Measurements from ENCODE around the gene NUBP2.

NUBP2 gene

DNA sequence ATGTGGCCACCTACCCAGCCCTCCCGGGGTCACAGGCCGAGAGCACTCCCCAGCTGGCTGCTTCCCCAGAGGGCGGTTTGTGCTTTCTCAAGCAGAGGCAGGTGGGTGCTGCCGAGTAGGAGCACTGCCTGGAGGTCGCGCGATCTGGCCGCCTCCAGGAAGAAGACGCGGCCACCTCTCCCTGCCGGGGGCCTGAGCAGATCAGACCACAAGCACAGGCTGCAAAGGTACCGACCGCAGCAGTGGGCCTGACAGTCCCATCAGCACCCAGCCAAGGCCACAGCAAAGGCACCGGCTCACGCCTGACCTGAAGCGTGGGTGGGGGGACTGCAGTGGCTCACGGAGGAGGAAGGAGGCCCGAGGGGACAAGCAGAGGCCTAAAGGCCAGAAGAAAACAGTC lies 25.9 kb downstream of the NUBP2 start:
- H3K4me1 ChIP-seq (ENCODE audit: control insufficient read depth in 1 of 2, insufficient read depth in 2 of 2, low read length in 2 of 2), result peaks cover 0 to 5% of the 10 kb centered on the region in 2 donors
- no peak overlapping the region for H3K27ac ChIP-seq (ENCODE audit: low read depth, low read length)
- no peak overlapping the region for H3K9ac ChIP-seq (ENCODE audit: low read depth in 1 of 2, low read length in 2 of 2)
- H3K27me3 ChIP-seq (ENCODE audit: control insufficient read depth in 1 of 2, insufficient read depth in 2 of 2, low read length in 2 of 2), result no peaks in the 10 kb centered on the region
- no peak overlapping the region for H3K4me3 ChIP-seq (ENCODE audit: low read depth in 1 of 2, low read length in 2 of 2)
- peaks cover 10 to 33% of the 10 kb centered on the region in 2 donors for H3K36me3 ChIP-seq (ENCODE audit: control insufficient read depth in 1 of 2, insufficient read depth in 2 of 2, low read length in 2 of 2)
- no peaks in the 10 kb centered on the region for H3K9me3 ChIP-seq (ENCODE audit: control insufficient read depth in 1 of 2, low read length in 2 of 2)

DNA sequence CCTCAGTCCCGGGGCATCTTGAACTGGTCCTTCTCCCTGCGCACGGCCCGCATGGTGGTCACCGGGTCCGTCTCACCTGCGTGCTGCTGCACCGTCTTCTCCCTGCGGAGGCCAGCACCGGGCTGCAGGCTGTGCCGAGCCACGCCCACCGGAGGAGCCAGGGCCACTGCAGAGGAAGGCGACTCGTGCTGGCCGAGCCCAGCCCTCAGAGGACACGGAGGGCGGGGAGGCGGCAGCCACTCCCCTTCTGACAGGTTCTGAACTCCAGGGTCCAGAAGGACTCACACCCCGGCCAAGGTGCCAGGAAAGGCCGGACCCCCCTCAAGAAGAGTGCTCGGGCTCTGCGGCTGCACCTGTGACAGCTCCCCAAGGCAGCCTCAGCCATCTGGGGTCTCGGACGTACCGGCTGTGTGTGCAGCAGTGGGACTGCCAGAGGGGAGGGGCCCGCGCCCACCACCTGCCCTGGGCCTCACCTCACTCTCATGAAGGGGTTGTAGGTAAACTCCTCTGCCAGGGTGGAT lies 26.6 kb downstream of the NUBP2 start:
- H3K27me3 ChIP-seq (ENCODE audit: control insufficient read depth in 1 of 2, insufficient read depth in 2 of 2, low read length in 2 of 2), result no peaks in the 10 kb centered on the region
- no peaks in the 10 kb centered on the region for H3K9me3 ChIP-seq (ENCODE audit: control insufficient read depth in 1 of 2, low read length in 2 of 2)
- H3K4me3 ChIP-seq (ENCODE audit: low read depth in 1 of 2, low read length in 2 of 2), result no peak overlapping the region
- H3K36me3 ChIP-seq (ENCODE audit: control insufficient read depth in 1 of 2, insufficient read depth in 2 of 2, low read length in 2 of 2), result peaks cover 10 to 35% of the 10 kb centered on the region in 2 donors
- peaks cover 0 to 5% of the 10 kb centered on the region in 2 donors for H3K4me1 ChIP-seq (ENCODE audit: control insufficient read depth in 1 of 2, insufficient read depth in 2 of 2, low read length in 2 of 2)
- H3K9ac ChIP-seq (ENCODE audit: low read depth in 1 of 2, low read length in 2 of 2), result no peak overlapping the region
- H3K27ac ChIP-seq (ENCODE audit: low read depth, low read length), result no peak overlapping the region

DNA sequence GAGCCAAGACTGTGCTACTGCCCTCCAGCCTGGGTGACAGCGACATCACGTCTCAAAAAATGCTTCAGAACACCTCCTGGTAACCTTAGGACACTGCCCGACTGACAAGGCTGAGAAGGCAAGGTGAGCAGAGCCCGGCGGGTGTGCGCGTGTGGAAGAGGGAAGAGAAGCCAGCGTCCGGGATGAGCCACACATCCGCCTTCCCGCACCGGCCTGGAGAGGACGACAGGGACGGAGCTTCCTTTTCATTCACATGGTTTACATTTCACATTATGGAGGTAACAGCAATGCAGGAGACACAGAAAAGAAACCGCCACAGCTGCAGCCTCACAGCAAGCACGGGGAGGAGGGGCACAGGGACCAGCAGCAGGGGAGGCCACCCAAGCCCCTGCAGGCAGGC lies 27.3 kb downstream of the NUBP2 start:
- no peak overlapping the region for H3K9ac ChIP-seq (ENCODE audit: low read depth in 1 of 2, low read length in 2 of 2)
- peaks cover 0 to 5% of the 10 kb centered on the region in 2 donors for H3K4me1 ChIP-seq (ENCODE audit: control insufficient read depth in 1 of 2, insufficient read depth in 2 of 2, low read length in 2 of 2)
- H3K4me3 ChIP-seq (ENCODE audit: low read depth in 1 of 2, low read length in 2 of 2), result no peak overlapping the region
- peaks cover 13 to 37% of the 10 kb centered on the region in 2 donors for H3K36me3 ChIP-seq (ENCODE audit: control insufficient read depth in 1 of 2, insufficient read depth in 2 of 2, low read length in 2 of 2)
- no peaks in the 10 kb centered on the region for H3K9me3 ChIP-seq (ENCODE audit: control insufficient read depth in 1 of 2, low read length in 2 of 2)
- no peaks in the 10 kb centered on the region for H3K27me3 ChIP-seq (ENCODE audit: control insufficient read depth in 1 of 2, insufficient read depth in 2 of 2, low read length in 2 of 2)
- no peak overlapping the region for H3K27ac ChIP-seq (ENCODE audit: low read depth, low read length)

DNA sequence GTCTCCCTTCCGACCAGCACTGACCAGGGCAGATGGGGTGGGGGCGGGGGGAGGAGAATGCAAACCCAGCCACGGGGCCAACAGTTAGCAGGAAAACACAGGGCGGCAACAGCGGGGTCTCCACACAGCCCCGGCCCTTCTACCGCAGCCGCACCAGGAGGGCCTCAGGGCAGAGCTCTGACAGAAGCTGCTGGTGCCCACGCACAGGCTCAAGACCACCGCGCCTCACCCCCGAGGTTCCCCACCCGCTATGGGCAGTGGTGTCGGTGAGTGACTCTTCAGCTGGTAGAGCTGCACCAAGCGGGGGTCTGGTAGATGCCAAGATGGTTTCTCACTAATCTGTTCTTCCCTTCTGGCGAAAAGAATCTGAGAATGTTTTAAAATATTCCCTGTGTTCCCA lies 27.8 kb downstream of the NUBP2 start:
- H3K9me3 ChIP-seq (ENCODE audit: control insufficient read depth in 1 of 2, low read length in 2 of 2), result no peaks in the 10 kb centered on the region
- peaks cover 17 to 38% of the 10 kb centered on the region in 2 donors for H3K36me3 ChIP-seq (ENCODE audit: control insufficient read depth in 1 of 2, insufficient read depth in 2 of 2, low read length in 2 of 2)

DNA sequence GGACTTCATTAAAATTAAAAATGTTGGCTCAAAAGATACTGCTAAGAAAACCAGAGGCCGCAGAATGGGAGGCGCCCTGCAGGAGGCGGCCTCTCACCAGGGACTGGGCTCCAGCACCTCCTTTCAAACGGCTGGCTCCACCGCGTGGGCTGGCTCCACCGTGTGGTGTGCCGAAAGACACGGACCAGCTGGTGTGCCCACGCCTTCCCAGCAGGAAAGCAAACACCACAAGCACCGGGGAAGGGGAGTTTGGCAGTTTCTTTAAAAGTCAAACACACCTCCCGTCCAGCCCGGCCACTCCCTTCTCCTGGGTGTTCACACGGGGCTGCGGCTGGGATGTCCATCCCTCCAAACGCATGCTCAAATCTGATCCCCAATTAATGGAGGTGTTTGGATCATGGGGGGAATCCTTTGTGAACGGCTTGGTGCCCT lies 30.0 kb downstream of the NUBP2 start:
- H3K27me3 ChIP-seq (ENCODE audit: control insufficient read depth in 1 of 2, insufficient read depth in 2 of 2, low read length in 2 of 2), result no peaks in the 10 kb centered on the region
- H3K4me3 ChIP-seq (ENCODE audit: low read depth in 1 of 2, low read length in 2 of 2), result no peak overlapping the region
- peaks cover 0 to 5% of the 10 kb centered on the region in 2 donors for H3K4me1 ChIP-seq (ENCODE audit: control insufficient read depth in 1 of 2, insufficient read depth in 2 of 2, low read length in 2 of 2)
- no peaks in the 10 kb centered on the region for H3K9me3 ChIP-seq (ENCODE audit: control insufficient read depth in 1 of 2, low read length in 2 of 2)
- H3K9ac ChIP-seq (ENCODE audit: low read depth in 1 of 2, low read length in 2 of 2), result no peak overlapping the region
- H3K27ac ChIP-seq (ENCODE audit: low read depth, low read length), result no peak overlapping the region
- H3K36me3 ChIP-seq (ENCODE audit: control insufficient read depth in 1 of 2, insufficient read depth in 2 of 2, low read length in 2 of 2), result peaks cover 20 to 53% of the 10 kb centered on the region in 2 donors

More for the DNA sequence above, 27.8 kb downstream of the NUBP2 start:
- Histone ChIP-seq H3K27ac (ENCODE audit: low read depth, low read length) (no peak overlapping the region), H3K27me3 (ENCODE audit: control insufficient read depth in 1 of 2, insufficient read depth in 2 of 2, low read length in 2 of 2) (no peaks in the 10 kb centered on the region), H3K9ac (ENCODE audit: low read depth in 1 of 2, low read length in 2 of 2) (no peak overlapping the region), H3K4me1 (ENCODE audit: control insufficient read depth in 1 of 2, insufficient read depth in 2 of 2, low read length in 2 of 2) (peaks cover 0 to 5% of the 10 kb centered on the region in 2 donors), H3K4me3 (ENCODE audit: low read depth in 1 of 2, low read length in 2 of 2) (no peak overlapping the region)

DNA sequence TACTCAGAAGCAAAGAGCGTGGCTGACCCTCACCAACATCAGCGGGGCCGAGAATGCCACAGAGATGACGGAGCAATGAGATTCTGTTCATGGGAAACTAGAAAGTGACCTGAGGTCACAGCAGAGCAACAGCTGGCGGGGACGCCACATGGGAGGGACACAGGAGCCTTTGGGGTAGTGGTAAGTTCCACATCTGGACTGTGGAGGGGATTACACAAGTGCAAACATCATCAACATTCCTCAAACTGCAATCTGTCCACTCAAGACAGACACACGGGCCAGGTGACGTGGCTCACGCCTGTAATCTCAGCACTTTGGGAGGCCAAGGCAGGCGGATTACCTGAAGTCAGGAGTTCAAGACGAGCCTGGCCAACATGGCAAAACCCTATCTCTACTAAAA lies 32.7 kb downstream of the NUBP2 start:
- no peak overlapping the region for H3K9ac ChIP-seq (ENCODE audit: low read depth in 1 of 2, low read length in 2 of 2)
- H3K27ac ChIP-seq (ENCODE audit: low read depth, low read length), result no peak overlapping the region
- H3K4me1 ChIP-seq (ENCODE audit: control insufficient read depth in 1 of 2, insufficient read depth in 2 of 2, low read length in 2 of 2), result peaks cover 0 to 5% of the 10 kb centered on the region in 2 donors
- no peak overlapping the region for H3K4me3 ChIP-seq (ENCODE audit: low read depth in 1 of 2, low read length in 2 of 2)
- no peaks in the 10 kb centered on the region for H3K27me3 ChIP-seq (ENCODE audit: control insufficient read depth in 1 of 2, insufficient read depth in 2 of 2, low read length in 2 of 2)
- H3K9me3 ChIP-seq (ENCODE audit: control insufficient read depth in 1 of 2, low read length in 2 of 2), result no peaks in the 10 kb centered on the region
- peaks cover 14 to 57% of the 10 kb centered on the region in 2 donors for H3K36me3 ChIP-seq (ENCODE audit: control insufficient read depth in 1 of 2, insufficient read depth in 2 of 2, low read length in 2 of 2)

DNA sequence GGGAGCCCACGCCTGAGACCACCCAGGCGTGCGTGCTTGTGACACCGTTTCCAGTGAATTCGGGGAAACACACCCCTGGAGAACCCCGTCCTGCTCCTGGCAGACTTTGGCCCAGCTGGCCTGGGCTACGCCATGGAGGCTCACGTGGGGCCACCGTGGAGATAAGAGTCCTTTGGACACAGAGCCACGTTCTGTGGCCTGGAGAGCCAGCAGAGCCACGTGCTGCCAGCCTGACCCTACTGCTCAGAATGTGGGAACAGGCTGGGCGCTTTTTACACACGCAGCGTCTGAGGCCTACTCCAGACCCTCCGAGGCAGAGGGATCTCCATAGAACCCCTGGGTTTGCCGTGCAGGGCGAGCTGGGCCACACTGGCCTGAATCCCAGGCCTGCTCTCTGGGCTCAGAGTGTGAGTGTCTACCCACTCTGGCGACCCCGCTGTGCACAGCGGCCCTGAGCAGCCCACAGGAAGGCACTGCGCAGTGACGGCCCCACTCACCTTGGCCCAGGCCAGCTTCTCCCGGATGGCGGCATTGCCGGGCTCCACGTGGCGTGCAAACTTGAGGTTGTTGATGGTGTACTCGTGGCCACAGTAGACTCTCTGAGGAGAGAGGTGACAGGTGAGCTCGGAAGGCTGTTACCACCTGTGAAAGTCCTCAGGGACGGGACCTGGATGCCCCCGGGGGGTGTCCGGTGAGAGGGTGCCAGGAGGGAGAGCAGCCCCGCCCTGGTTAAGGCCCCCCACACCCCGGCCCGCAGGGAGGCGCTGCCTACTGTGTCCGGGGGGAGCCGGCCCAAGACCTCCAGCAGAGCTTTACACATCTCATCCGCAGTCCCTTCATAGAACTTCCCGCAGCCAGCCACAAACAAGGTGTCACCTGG lies 33.9 kb downstream of the NUBP2 start:
- Histone ChIP-seq H3K9me3 (ENCODE audit: control insufficient read depth in 1 of 2, low read length in 2 of 2) (no peaks in the 10 kb centered on the region), H3K36me3 (ENCODE audit: control insufficient read depth in 1 of 2, insufficient read depth in 2 of 2, low read length in 2 of 2) (peaks cover 18 to 62% of the 10 kb centered on the region in 2 donors), H3K9ac (ENCODE audit: low read depth in 1 of 2, low read length in 2 of 2) (no peak overlapping the region), H3K4me1 (ENCODE audit: control insufficient read depth in 1 of 2, insufficient read depth in 2 of 2, low read length in 2 of 2) (peaks cover 0 to 5% of the 10 kb centered on the region in 2 donors), H3K27ac (ENCODE audit: low read depth, low read length) (no peak overlapping the region), H3K27me3 (ENCODE audit: control insufficient read depth in 1 of 2, insufficient read depth in 2 of 2, low read length in 2 of 2) (no peaks in the 10 kb centered on the region), H3K4me3 (ENCODE audit: low read depth in 1 of 2, low read length in 2 of 2) (no peak overlapping the region)

DNA sequence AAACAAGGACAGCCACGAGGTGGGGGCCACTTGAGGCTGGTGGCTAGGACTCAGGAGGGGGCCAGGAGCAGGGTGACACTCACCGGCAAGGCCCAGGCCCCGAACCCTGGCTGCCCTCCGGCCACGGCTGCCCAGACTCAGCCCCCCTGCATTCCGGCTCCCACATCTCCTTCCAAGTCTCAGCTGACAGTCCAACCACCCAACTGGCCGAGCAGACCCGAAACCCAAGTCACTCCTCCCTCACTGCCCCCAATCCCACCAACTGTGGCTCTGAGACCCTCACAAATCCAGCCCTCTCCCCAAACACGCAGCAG lies 34.5 kb downstream of the NUBP2 start:
- no peak overlapping the region for H3K9ac ChIP-seq (ENCODE audit: low read depth in 1 of 2, low read length in 2 of 2)

DNA sequence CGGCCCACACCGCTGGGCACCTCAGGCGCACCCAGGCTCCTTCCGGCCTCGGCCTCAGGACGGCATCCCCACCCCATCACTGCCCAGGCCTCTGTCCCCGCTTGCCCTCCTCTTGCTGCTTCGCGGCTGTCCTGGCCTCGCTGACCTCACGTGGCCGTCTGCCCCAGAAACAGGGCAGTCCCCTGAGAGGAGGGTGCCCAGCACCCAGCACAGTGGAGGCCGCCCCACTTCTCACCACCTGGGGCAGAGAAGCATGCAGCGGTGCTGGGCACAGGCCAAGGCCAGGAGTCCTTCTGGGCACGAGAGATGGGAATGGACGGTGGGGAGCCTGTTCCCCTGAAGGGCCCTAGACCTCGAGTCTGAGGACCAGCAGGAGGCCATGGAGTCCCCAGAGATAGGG lies 35.0 kb downstream of the NUBP2 start:
- Histone ChIP-seq H3K36me3 (ENCODE audit: control insufficient read depth in 1 of 2, insufficient read depth in 2 of 2, low read length in 2 of 2) (peaks cover 25 to 72% of the 10 kb centered on the region in 2 donors), H3K9ac (ENCODE audit: low read depth in 1 of 2, low read length in 2 of 2) (no peak overlapping the region), H3K9me3 (ENCODE audit: control insufficient read depth in 1 of 2, low read length in 2 of 2) (no peaks in the 10 kb centered on the region), H3K27ac (ENCODE audit: low read depth, low read length) (no peak overlapping the region), H3K27me3 (ENCODE audit: control insufficient read depth in 1 of 2, insufficient read depth in 2 of 2, low read length in 2 of 2) (no peaks in the 10 kb centered on the region), H3K4me1 (ENCODE audit: control insufficient read depth in 1 of 2, insufficient read depth in 2 of 2, low read length in 2 of 2) (peaks cover 0 to 4% of the 10 kb centered on the region in 2 donors), H3K4me3 (ENCODE audit: low read depth in 1 of 2, low read length in 2 of 2) (no peak overlapping the region)

More for the DNA sequence above, 34.5 kb downstream of the NUBP2 start:
- Histone ChIP-seq H3K4me1 (ENCODE audit: control insufficient read depth in 1 of 2, insufficient read depth in 2 of 2, low read length in 2 of 2) (peaks cover 0 to 5% of the 10 kb centered on the region in 2 donors), H3K27me3 (ENCODE audit: control insufficient read depth in 1 of 2, insufficient read depth in 2 of 2, low read length in 2 of 2) (no peaks in the 10 kb centered on the region), H3K4me3 (ENCODE audit: low read depth in 1 of 2, low read length in 2 of 2) (no peak overlapping the region), H3K27ac (ENCODE audit: low read depth, low read length) (no peak overlapping the region), H3K9me3 (ENCODE audit: control insufficient read depth in 1 of 2, low read length in 2 of 2) (no peaks in the 10 kb centered on the region), H3K36me3 (ENCODE audit: control insufficient read depth in 1 of 2, insufficient read depth in 2 of 2, low read length in 2 of 2) (peaks cover 23 to 67% of the 10 kb centered on the region in 2 donors)

DNA sequence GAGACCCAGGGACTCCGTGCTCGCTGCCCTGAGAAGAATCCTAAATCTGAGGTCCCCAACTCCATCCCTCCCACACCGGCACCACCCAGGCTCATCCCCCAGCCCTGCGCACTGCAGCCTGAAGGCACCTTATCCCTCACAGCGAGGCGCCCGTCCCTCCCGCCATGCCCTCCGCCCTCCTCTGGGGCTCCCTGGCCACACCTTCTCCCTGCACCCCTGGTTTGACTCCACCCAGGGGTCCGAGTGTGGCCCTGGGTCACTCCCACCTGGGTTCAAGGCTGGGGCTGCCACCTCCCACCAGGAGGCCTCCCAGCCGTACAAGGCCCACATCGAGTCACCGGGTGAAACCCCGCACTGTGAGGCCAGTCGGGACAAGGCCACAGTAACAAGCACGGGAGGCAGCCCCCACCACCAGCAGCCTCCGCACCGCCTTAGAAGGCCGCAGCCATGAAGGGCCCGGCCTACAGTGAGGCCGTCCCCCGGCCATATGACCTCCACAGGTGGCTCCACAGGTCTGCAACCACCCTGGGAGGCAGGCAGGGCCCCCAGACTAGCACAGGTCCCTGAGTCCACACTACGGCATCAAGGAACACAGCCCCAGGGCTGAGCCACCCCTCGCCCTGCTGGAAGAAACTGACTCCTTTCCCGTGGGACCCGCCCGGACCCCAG lies 35.6 kb downstream of the NUBP2 start:
- peaks cover 25 to 73% of the 10 kb centered on the region in 2 donors for H3K36me3 ChIP-seq (ENCODE audit: control insufficient read depth in 1 of 2, insufficient read depth in 2 of 2, low read length in 2 of 2)
- no peaks in the 10 kb centered on the region for H3K4me1 ChIP-seq (ENCODE audit: control insufficient read depth in 1 of 2, insufficient read depth in 2 of 2, low read length in 2 of 2)
- H3K9me3 ChIP-seq (ENCODE audit: control insufficient read depth in 1 of 2, low read length in 2 of 2), result no peaks in the 10 kb centered on the region
- no peak overlapping the region for H3K4me3 ChIP-seq (ENCODE audit: low read depth in 1 of 2, low read length in 2 of 2)
- H3K27me3 ChIP-seq (ENCODE audit: control insufficient read depth in 1 of 2, insufficient read depth in 2 of 2, low read length in 2 of 2), result no peaks in the 10 kb centered on the region
- H3K9ac ChIP-seq (ENCODE audit: low read depth in 1 of 2, low read length in 2 of 2), result no peak overlapping the region
- no peak overlapping the region for H3K27ac ChIP-seq (ENCODE audit: low read depth, low read length)
